SH-SY5Y (cell line): ENCODE results near the gene TGFBR3.

Source experiments
- GATA2 ChIP-seq: IDR thresholded peaks from 2 replicates; pipeline ENCODE4 v1.6.1; 2011; ENCODE audit warnings: mild to moderate bottlenecking, low read depth, low read length
- GATA3 ChIP-seq: IDR thresholded peaks from 2 replicates; pipeline ENCODE4 v1.6.1; 2011; ENCODE audit warnings: low read depth, mild to moderate bottlenecking, low read length, moderate library complexity

The TGFBR3 gene

DNA sequence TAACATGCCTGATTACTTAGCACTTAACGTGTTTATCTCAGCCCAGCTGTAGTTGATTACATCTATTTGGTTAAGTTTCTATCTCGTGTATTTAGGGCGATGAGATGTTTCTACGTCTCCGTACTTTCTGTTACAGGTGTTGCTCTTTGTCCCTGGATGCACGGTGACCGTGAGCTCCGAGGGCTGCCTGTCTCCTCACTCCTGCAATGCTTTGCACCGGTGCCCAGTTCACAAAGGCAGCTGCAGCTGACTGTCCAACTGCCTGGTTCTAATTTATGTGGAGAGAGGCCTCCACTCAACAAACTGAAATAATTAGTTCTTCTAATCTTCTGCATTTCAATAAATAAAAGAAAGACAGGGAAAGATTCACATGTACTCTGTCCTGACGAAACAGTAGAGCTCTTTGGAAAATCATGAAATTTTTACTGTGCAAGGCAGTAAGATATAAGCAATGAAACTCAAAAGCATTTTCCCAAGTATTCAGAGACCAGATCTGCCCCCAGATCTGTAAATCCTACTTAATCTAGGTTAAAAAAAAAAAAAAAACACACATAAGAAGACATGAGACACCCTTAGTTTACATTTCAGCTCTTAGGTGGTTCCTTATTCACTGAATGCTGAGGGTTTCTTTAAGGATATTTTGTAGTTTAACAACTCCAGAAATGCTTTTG lies 108.2 kb downstream of the TGFBR3 start:
- TF ChIP-seq GATA3, result no peak
- no peak for TF ChIP-seq GATA2

DNA sequence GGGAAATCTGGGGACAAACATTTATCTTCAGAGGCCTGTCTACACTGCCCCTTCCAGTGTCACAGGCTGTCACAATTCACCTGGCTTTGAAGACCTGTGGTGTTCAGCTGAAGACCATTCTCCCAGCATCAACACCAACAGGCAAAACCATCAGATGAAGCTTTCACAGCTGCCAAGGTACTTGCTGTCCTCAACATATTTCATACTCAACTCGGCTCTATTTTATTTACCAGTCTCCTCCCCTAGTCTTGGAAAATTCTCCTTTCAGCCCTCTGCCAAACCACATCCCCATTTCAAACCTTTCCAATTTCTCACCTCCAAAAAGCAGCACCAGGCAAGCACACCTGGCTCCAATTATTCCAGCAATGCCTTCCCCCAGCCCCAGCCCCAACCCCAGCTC lies 108.8 kb downstream of the TGFBR3 start:
- TF ChIP-seq GATA3, result no peak
- TF ChIP-seq GATA2, result no peak

DNA sequence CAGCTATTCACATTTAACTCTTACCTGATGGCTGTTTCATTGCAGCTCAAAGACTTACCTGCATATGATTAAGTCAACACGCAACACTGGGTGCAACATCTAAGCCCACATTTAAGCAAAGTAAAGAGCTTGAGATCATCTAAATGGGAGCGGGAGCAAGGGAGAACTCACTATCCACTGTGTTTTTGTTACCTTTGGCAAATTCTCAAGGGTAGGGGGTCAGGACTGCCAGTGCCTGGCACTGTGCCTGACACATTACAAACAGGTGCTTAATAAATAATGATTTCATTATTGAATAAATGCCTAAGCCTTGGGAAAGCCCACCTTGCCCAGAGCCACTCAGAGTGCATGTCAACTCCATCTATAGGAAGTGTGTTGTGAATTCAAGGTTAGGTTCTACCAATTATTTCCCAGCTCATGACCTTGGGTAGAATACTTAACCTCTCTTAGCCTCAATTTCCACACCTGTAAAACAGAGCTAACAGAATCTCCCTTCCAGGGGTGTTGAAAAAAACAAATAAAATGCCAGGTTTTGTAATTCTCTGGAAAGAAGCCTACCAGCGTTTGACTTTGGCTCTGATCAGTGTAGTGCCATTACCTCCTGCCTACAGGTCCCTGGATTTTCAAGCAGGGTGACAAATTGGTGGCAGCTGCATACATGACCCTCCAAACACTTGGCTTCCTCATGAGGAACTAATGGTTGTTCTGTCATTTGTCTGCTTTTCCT lies 109.7 kb downstream of the TGFBR3 start:
- no peak for TF ChIP-seq GATA3
- no peak for TF ChIP-seq GATA2

DNA sequence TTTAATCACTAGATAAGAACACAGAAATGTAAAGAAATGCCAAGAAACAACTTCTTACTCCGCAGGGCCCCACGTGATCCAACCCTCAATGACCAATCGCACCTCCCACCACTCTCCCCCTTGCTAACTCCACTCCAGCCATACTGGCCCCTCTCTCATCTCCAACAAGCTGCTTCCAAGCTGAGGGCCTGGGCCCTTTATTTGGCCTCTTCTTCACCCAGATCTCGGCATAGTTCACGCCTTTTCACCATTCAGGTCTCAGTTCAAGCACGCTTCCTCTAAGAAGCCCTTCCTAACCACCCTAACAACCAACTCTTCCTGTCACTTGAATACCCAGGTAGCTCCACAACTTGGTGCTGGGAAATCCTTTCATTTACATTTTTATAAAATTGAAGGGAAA lies 110.7 kb downstream of the TGFBR3 start:
- TF ChIP-seq GATA3 (no peak), GATA2 (no peak)

DNA sequence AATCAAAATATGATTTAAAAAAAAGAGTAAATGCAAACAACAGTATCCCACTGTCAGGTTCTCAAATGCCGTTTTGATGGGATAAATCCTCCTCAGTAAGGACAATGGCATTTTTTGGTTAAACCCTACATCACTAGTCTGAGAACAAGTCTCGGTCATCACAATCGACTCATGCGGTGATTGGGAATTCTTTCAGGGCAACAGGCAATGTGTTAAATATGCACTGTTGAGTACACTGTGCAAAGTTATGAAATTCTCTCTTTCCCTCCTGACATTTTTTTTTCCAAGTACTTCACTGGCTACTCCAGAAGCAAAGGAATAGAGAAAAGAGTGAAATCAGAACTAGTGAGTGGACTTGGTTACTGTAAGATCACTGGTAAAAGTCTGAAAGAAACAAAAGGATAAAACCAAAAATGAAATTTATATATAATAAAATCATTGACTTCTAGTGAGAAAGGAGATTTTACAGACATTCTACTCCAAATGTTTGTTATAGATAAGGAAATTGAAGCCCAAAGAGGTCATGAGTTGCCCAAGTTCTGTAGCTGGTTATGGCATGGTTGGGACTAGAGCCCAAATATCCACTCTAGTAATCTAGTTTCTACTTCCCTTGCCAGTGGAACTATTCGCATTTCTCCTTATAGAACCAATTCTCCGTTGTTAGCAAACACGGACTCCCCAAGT lies 111.3 kb downstream of the TGFBR3 start:
- no peak for TF ChIP-seq GATA2

GRCh38 chr1:91771717-91772116 lies 114.2 kb downstream of the TGFBR3 start:
- TF ChIP-seq GATA2 (no peak), GATA3 (no peak)

DNA sequence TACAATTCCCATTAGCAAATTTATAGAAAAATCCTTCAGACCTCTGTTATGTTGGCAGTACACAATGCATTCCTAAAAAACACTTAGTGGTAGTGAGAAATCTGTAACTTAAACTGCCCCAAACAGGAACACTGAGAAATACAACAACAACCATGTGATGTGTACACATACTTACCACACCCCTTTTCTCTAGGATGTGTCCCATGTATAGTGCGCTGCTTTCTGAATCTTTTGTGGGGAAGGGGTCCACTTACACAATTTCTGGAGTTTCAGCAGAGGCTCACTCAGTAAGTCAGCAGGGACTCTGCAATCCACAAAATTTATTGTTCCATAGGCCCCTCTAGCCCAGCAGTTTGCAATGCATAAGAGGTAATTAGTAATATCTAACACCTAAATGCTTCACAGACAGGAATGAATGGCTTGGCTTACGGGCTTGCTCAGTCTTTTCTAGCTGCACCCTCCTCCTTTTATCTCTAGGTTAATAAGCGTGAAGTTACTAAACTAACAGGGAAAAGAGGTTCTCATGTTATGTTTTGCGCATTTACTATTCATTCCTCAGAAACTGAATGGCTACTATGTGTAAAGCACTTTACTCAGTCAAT lies 115.2 kb downstream of the TGFBR3 start:
- no peak for TF ChIP-seq GATA3
- TF ChIP-seq GATA2, result no peak

GRCh38 chr1:91769742-91770141 lies 116.2 kb downstream of the TGFBR3 start:
- TF ChIP-seq GATA3, result no peak
- no peak for TF ChIP-seq GATA2

DNA sequence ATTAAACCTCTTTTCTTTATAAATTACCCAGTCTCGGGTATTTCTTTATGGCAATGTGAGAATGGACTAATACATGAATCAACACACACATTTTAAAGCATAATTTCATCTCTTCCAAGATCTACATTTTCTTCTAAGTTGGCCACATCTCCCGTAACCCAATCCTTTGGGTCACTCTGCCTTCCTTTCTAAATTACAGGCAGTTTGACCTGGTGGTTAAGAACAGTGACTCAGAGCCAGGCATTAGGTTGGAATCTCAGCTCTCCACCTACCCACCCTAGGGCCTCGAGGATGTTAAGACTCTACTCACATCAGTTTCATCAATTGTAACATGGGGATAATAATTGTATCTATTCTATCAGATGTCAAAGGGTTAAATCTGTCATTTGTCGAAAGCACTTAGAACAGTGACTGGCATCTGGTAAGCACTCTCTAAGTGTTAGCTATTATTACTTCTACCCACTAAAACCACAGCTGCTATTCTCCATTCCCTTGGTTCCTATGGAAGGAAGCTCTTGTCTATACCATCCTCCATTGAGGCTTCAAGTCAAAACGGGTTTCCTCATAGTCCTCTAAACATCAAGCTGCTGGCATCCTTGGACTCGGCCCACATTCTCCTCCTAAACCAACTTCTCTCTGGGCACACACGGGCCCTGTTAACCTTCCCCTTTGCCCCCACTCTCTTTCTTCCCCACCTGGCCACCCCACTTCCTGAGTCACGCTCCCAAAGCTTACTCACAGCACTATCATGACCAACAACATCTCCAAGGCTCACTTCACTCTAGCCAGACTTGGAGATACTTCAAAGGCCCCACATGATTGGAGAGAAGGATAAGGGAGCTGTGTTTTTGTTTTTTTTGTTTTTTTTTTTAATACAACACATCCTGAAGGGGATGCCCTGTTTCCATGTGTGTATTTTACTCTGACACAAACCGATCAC lies 116.9 kb downstream of the TGFBR3 start:
- TF ChIP-seq GATA3, result no peak
- no peak for TF ChIP-seq GATA2

- no peak for TF ChIP-seq GATA2
- TF ChIP-seq GATA3, result no peak
These were observed 117.8 kb downstream of the TGFBR3 start for GRCh38 chr1:91768120-91768519.

- no peak for TF ChIP-seq GATA2
- TF ChIP-seq GATA3, result no peak
These were observed 119.1 kb downstream of the TGFBR3 start for GRCh38 chr1:91766883-91767282.

GRCh38 chr1:91765880-91766443 lies 120.0 kb downstream of the TGFBR3 start:
- TF ChIP-seq GATA2 (no peak), GATA3 (no peak)

DNA sequence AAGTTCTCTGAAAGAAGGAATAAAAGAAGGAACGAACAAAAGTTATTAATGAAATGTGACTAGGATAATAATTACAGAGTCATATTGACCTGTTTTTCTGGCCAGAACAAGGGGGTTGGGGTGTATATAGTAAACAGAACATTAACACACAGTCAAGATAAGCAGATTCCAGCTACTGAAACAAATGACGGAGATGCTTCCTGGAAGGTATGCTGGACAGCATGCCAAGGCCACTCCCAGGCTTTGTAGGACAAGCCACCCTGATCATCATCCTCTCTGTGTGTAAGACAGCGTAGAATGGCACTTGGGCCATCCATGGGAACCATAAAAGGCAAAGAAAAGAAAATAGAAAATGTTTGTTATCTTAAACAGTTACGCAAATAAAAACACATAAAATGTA lies 120.7 kb downstream of the TGFBR3 start:
- no peak for TF ChIP-seq GATA3
- no peak for TF ChIP-seq GATA2
